Neural cell (in vitro differentiated cells): ENCODE results near the gene ARHGEF17. TPM values are rescaled to one million over a fixed set of nuclear protein-coding genes. Genes with fewer than 3 reads are reported as not detected.

Experiments used
- H2AFZ ChIP-seq: fragments of 200-600, 300-800 bp; sonication (generic), shearing (Covaris generic); 2 replicates; pipeline ENCODE4 v1.6.0; 2014; ENCODE audit warnings: low read depth, mild to moderate bottlenecking, antibody characterized with exemption, low read length, moderate library complexity
- H3F3A ChIP-seq: fragments of 200-600 bp; shearing (Covaris generic); 2 replicates; pipeline ENCODE4 v1.6.1; 2016; ENCODE audit warnings: mild to moderate bottlenecking, moderate library complexity, mixed read lengths, antibody characterized with exemption, low read length; ENCODE audit not compliant: insufficient read depth, poor library complexity, severe bottlenecking
- H3K27ac ChIP-seq: fragments of 200-600, 300-800 bp; sonication (generic), shearing (Covaris generic); 2 replicates; pipeline ENCODE4 v1.5.1; 2014; ENCODE audit warnings: mild to moderate bottlenecking, low read length, moderate library complexity
- H3K27me3 ChIP-seq: fragments of 300-800, 200-600 bp; sonication (generic), shearing (Covaris generic); 2 replicates; pipeline ENCODE4 v1.6.0; 2014; ENCODE audit warnings: mild to moderate bottlenecking, low read depth, low read length, moderate library complexity; ENCODE audit not compliant: insufficient read depth
- H3K36me3 ChIP-seq: fragments of 300-800, 200-600 bp; sonication (generic), shearing (Covaris generic); 2 replicates; pipeline ENCODE4 v1.5.1; 2014; ENCODE audit warnings: mild to moderate bottlenecking, antibody characterized with exemption, low read length, moderate library complexity; ENCODE audit not compliant: insufficient read depth
- H3K4me2 ChIP-seq: fragments of 300-800, 200-600 bp; sonication (generic), shearing (Covaris generic); 2 replicates; pipeline ENCODE4 v1.6.0; 2014; ENCODE audit warnings: mild to moderate bottlenecking, low read length
- H3K4me3 ChIP-seq: fragments of 300-800, 200-600 bp; sonication (generic), shearing (Covaris generic); 2 replicates; pipeline ENCODE4 v1.5.1; 2014; ENCODE audit warnings: mild to moderate bottlenecking, low read length, moderate library complexity
- H3K79me2 ChIP-seq: fragments of 200-600 bp; shearing (Covaris generic); replicated peaks from 2 replicates; pipeline ENCODE4 v1.6.0; 2014; ENCODE audit warnings: mild to moderate bottlenecking, low read length, moderate library complexity; ENCODE audit not compliant: insufficient read depth
- H3K9ac ChIP-seq: fragments of 300-800, 200-600 bp; sonication (generic), shearing (Covaris generic); 2 replicates; pipeline ENCODE4 v1.6.1; 2016; ENCODE audit warnings: mild to moderate bottlenecking, low read length, mixed read lengths
- H3K9me2 ChIP-seq: fragments of 200-600 bp; shearing (Covaris generic); 2 replicates; pipeline ENCODE4 v1.6.1; 2016; ENCODE audit warnings: mild to moderate bottlenecking, low read length, mixed read lengths; ENCODE audit not compliant: insufficient read depth
- H3K9me3 ChIP-seq: fragments of 200-600, 300-800 bp; sonication (generic), shearing (Covaris generic); 2 replicates; pipeline ENCODE4 v1.6.1; 2016; ENCODE audit warnings: mild to moderate bottlenecking, mixed run types, low read length, moderate library complexity, mixed read lengths
- H4K20me1 ChIP-seq: fragments of 200-600 bp; shearing (Covaris generic); 2 replicates; pipeline ENCODE4 v1.6.1; 2016; ENCODE audit warnings: mild to moderate bottlenecking, mixed run types; ENCODE audit not compliant: insufficient read depth
- CTCF ChIP-seq: fragments of 450-650 bp; IDR thresholded peaks from 2 replicates; pipeline ENCODE4 v1.5.1; 2014; ENCODE audit warnings: antibody characterized with exemption, mild to moderate bottlenecking, moderate library complexity; ENCODE audit not compliant: poor library complexity, severe bottlenecking
- EP300 ChIP-seq: fragments of 450-650 bp; conservative IDR thresholded peaks from 2 replicates; pipeline ENCODE4 v1.6.1; 2014; ENCODE audit warnings: antibody characterized with exemption, mild to moderate bottlenecking, moderate library complexity; ENCODE audit not compliant: poor library complexity, severe bottlenecking
- EZH2 ChIP-seq: fragments of 200-600, 300-800 bp; shearing (Covaris generic), sonication (generic); IDR thresholded peaks from 2 replicates; pipeline ENCODE4 v1.6.1; 2014; ENCODE audit warnings: antibody characterized with exemption, low read length, borderline replicate concordance, mild to moderate bottlenecking; ENCODE audit not compliant: insufficient read depth, poor library complexity, severe bottlenecking
- MXI1 ChIP-seq: fragments of 450-650 bp; conservative IDR thresholded peaks from 2 replicates; pipeline ENCODE4 v1.6.1; 2014; ENCODE audit warnings: antibody characterized with exemption, mild to moderate bottlenecking; ENCODE audit not compliant: poor library complexity, severe bottlenecking
- POLR2AphosphoS5 ChIP-seq: IDR thresholded peaks from 2 replicates; pipeline ENCODE4 v1.6.1; 2012
- RAD21 ChIP-seq: fragments of 450-650 bp; conservative IDR thresholded peaks from 2 replicates; pipeline ENCODE4 v1.6.1; 2014; ENCODE audit warnings: antibody characterized with exemption, mild to moderate bottlenecking, moderate library complexity
- REST ChIP-seq: IDR thresholded peaks from 2 replicates; pipeline ENCODE4 v1.6.1; 2012; ENCODE audit warnings: borderline replicate concordance
- SMC3 ChIP-seq: fragments of 450-650 bp; conservative IDR thresholded peaks from 2 replicates; pipeline ENCODE4 v1.6.1; 2014; ENCODE audit warnings: antibody characterized with exemption, mild to moderate bottlenecking, moderate library complexity; ENCODE audit not compliant: poor library complexity
- TAF1 ChIP-seq: IDR thresholded peaks from 2 replicates; pipeline ENCODE4 v1.6.1; 2012; ENCODE audit warnings: low read depth
- polyA plus RNA-seq: library from polyadenylated mRNA; depleted of rRNA; stranded (reverse); fragments of >200 nt; gene quantifications from 2 replicates; pipeline ENCODE4 v1.2.3, GENCODE V29; 2014

ARHGEF17 gene
- polyA plus RNA-seq, 1 donor from 2014 or later = 7.9 TPM

- no peaks in the 10 kb centered on the region for H3K9me3 ChIP-seq
- TF ChIP-seq TAF1 = no peak
- TF ChIP-seq RAD21 = no peak
- no peak for TF ChIP-seq EP300
- TF ChIP-seq POLR2AphosphoS5 = no peak
- TF ChIP-seq CTCF = no peak
- no peak for TF ChIP-seq SMC3
- no peak for TF ChIP-seq REST
- no peak for TF ChIP-seq MXI1
- TF ChIP-seq EZH2 = no peak
- H3K4me2 ChIP-seq = no peak overlapping the region
- H3K27ac ChIP-seq = no peak overlapping the region
- no peak overlapping the region for H2AFZ ChIP-seq
- H3F3A ChIP-seq = no peaks in the 10 kb centered on the region
- H4K20me1 ChIP-seq = no peaks in the 10 kb centered on the region
- no peak overlapping the region for H3K4me3 ChIP-seq
- H3K27me3 ChIP-seq = no peaks in the 10 kb centered on the region
- H3K9me2 ChIP-seq = no peaks in the 10 kb centered on the region
- H3K9ac ChIP-seq = no peak overlapping the region
- H3K79me2 ChIP-seq = no peaks in the 10 kb centered on the region
- H3K36me3 ChIP-seq = no peaks in the 10 kb centered on the region
These were observed 24.0 kb upstream of the ARHGEF17 start for GRCh38 chr11:73284106-73284505.

- Histone ChIP-seq H3K9me3 (no peaks in the 10 kb centered on the region), H2AFZ (no peak overlapping the region), H4K20me1 (no peaks in the 10 kb centered on the region), H3K9ac (no peak overlapping the region), H3K27ac (no peak overlapping the region), H3K36me3 (no peaks in the 10 kb centered on the region), H3K4me3 (no peak overlapping the region), H3K79me2 (no peaks in the 10 kb centered on the region), H3K9me2 (no peaks in the 10 kb centered on the region), H3K27me3 (no peaks in the 10 kb centered on the region), H3F3A (no peaks in the 10 kb centered on the region), H3K4me2 (no peak overlapping the region)
- TF ChIP-seq SMC3 (no peak), EZH2 (no peak), EP300 (no peak), CTCF (no peak), REST (no peak), MXI1 (no peak), RAD21 (no peak), TAF1 (no peak)
These were observed 22.4 kb upstream of the ARHGEF17 start for GRCh38 chr11:73285721-73286120.
